ENCODE results near the gene RUFY3. TPM values are rescaled to one million over a fixed set of nuclear protein-coding genes. Genes with fewer than 3 reads are reported as not detected.
"Not testable (repeated sequence)": the region's sequence is repeated elsewhere in the genome, so short reads cannot be mapped to it uniquely, and the experiment has no call there.

Gene RUFY3
- total RNA-seq, 1 experiment from 2014 or later: 32.9 TPM

DNA sequence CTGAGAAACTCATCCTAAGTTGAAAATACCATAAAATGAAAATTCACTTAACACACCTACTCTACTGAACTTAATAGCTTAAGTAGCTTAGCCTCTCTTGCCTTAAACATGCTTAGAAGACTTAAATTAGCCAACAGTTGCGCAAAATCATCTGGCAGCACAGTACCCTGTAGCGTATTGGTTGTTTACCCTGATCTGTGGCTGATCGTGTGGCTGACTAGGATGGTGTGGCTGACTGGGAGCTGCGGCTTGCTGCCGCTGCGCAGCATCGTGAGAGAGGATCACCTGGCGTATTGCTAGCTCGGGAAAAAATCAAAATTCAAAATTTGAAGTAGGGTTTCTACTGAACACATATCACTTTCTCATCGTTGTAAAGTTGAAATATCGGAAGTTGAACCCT is 6.3 kb downstream of the RUFY3 start:
- H3K27me3 ChIP-seq (ENCODE audit: insufficient read depth, low read length): no peaks in the 10 kb centered on the region
- ChIA-PET RAD21 (ENCODE audit: low non-redundant PET in 1 of 2, low total read pairs in 2 of 2, uncharacterized antibody in 2 of 2, unreplicated experiment in 2 of 2) (no interaction called here), POLR2A (no interaction called here), CTCF (interaction anchor here (0.7 to 1.3 kb wide), 3 partner anchors 8 to 19 kb away, joined by 3 read pairs; no protein-coding TSS in a partner anchor)
- no peaks in the 10 kb centered on the region for H4K20me1 ChIP-seq (ENCODE audit: insufficient read depth)
- no peak overlapping the region for H3K9ac ChIP-seq (ENCODE audit: low read length)
- H3K36me3 ChIP-seq (ENCODE audit: control insufficient read depth in 1 of 2, insufficient read depth in 2 of 2, low read length in 2 of 2): no peaks in the 10 kb centered on the region
- DNase-seq (ENCODE audit: low read depth, low spot score): no peak
- H3K9me2 ChIP-seq (ENCODE audit: insufficient read depth): no peaks in the 10 kb centered on the region
- no TSS peak for BruUV-seq (replicated peaks)
- H3K27ac ChIP-seq (ENCODE audit: low read depth, low read length): no peak overlapping the region
- TF ChIP-seq TCF7L2 (IDR thresholded peaks at IDR 0.05; ENCODE audit: borderline replicate concordance, extremely low read depth, insufficient read depth, insufficient read length): no peak
- no peak for TF ChIP-seq ELF1 (IDR thresholded peaks at IDR 0.05; ENCODE audit: borderline replicate concordance, low read depth)
- TF ChIP-seq, protein P1, sequence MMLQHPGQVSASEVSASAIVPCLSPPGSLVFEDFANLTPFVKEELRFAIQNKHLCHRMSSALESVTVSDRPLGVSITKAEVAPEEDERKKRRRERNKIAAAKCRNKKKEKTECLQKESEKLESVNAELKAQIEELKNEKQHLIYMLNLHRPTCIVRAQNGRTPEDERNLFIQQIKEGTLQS (IDR thresholded peaks at IDR 0.05): no peak
- TF ChIP-seq EZH2phosphoT487 (IDR thresholded peaks at IDR 0.05; ENCODE audit: borderline replicate concordance): no peak
- no peak for TF ChIP-seq CBX3 (IDR thresholded peaks at IDR 0.05; ENCODE audit: low read depth)
- no peak for TF ChIP-seq SP1 (IDR thresholded peaks at IDR 0.05; ENCODE audit: low read depth)
- TF ChIP-seq, protein P2, sequence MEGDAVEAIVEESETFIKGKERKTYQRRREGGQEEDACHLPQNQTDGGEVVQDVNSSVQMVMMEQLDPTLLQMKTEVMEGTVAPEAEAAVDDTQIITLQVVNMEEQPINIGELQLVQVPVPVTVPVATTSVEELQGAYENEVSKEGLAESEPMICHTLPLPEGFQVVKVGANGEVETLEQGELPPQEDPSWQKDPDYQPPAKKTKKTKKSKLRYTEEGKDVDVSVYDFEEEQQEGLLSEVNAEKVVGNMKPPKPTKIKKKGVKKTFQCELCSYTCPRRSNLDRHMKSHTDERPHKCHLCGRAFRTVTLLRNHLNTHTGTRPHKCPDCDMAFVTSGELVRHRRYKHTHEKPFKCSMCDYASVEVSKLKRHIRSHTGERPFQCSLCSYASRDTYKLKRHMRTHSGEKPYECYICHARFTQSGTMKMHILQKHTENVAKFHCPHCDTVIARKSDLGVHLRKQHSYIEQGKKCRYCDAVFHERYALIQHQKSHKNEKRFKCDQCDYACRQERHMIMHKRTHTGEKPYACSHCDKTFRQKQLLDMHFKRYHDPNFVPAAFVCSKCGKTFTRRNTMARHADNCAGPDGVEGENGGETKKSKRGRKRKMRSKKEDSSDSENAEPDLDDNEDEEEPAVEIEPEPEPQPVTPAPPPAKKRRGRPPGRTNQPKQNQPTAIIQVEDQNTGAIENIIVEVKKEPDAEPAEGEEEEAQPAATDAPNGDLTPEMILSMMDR (IDR thresholded peaks at IDR 0.05 in 2 of 3, conservative IDR thresholded peaks at IDR 0.05 in 1 of 3; ENCODE audit: borderline replicate concordance in 1 of 3, insufficient read depth in 1 of 3, low read depth in 2 of 3, low read length in 2 of 3): no peak
- no peak for TF ChIP-seq FOSL1 (IDR thresholded peaks at IDR 0.05; ENCODE audit: low read depth)
- no peak for TF ChIP-seq JUND (IDR thresholded peaks at IDR 0.05)
- TF ChIP-seq SRF (IDR thresholded peaks at IDR 0.05; ENCODE audit: low read depth): no peak
- TF ChIP-seq CEBPB (IDR thresholded peaks at IDR 0.05; ENCODE audit: low read depth): no peak
- TF ChIP-seq ZFX (IDR thresholded peaks at IDR 0.05): no peak
- no peak for TF ChIP-seq POLR2AphosphoS5 (IDR thresholded peaks at IDR 0.05; ENCODE audit: low read depth, low read length)
- no peak for TF ChIP-seq RAD21 (IDR thresholded peaks at IDR 0.05; ENCODE audit: low read depth)
- no peak overlapping the region for H2AFZ ChIP-seq (ENCODE audit: low read depth, low read length, poor library complexity, severe bottlenecking)
- no peaks in the 10 kb centered on the region for H3K4me1 ChIP-seq (ENCODE audit: control insufficient read depth in 1 of 2, insufficient read depth in 2 of 2, low read length in 2 of 2)
- ATAC-seq: no peak
- no peak overlapping the region for H3K4me2 ChIP-seq (ENCODE audit: low read length)
- no peaks in the 10 kb centered on the region for H3K9me3 ChIP-seq (ENCODE audit: control insufficient read depth in 1 of 2, insufficient read depth in 1 of 2, low read depth in 1 of 2, low read length in 2 of 2)
- H3K4me3 ChIP-seq (replicated peaks in 1 of 2; ENCODE audit: low read depth in 1 of 2, low read length in 2 of 2): no peak overlapping the region
- intact Hi-C loops (cut with micrococcal nuclease): no loop called here
- no peaks in the 10 kb centered on the region for H3K79me2 ChIP-seq (ENCODE audit: insufficient read depth, low read length)

DNA sequence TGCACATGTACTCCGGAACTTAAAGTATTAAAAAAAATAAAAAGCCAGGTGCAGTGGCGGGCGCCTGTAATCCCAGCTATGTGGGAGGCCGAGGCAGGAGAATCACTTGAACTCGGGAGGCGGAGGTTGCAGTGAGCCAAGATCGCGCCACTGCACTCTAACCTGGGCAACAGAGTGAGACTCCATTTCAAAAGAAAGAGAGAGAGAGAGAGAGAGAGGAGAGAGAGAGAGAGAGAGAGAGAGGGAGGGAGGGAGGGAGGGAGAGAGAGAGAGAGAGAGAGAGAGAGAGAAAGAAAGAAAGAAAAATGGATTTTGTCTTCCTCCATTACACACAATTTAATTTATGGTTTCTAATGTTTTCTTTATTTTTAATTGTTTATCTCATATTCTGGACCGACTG is 11.1 kb downstream of the RUFY3 start:
- POLR2A ChIA-PET; H3K4me2 ChIP-seq (ENCODE audit: low read length); BruUV-seq (replicated peaks); H3K27ac ChIP-seq (ENCODE audit: low read depth, low read length); H3K79me2 ChIP-seq (ENCODE audit: insufficient read depth, low read length); H3K9me3 ChIP-seq (ENCODE audit: control insufficient read depth in 1 of 2, insufficient read depth in 1 of 2, low read depth in 1 of 2, low read length in 2 of 2); H3K4me3 ChIP-seq (replicated peaks in 1 of 2; ENCODE audit: low read depth in 1 of 2, low read length in 2 of 2); H3K9me2 ChIP-seq (ENCODE audit: insufficient read depth); DNase-seq (ENCODE audit: low read depth, low spot score); H3K36me3 ChIP-seq (ENCODE audit: control insufficient read depth in 1 of 2, insufficient read depth in 2 of 2, low read length in 2 of 2); H3K9ac ChIP-seq (ENCODE audit: low read length); H3K27me3 ChIP-seq (ENCODE audit: insufficient read depth, low read length); RAD21 ChIA-PET (ENCODE audit: low non-redundant PET in 1 of 2, low total read pairs in 2 of 2, uncharacterized antibody in 2 of 2, unreplicated experiment in 2 of 2); ATAC-seq; CTCF ChIA-PET; H2AFZ ChIP-seq (ENCODE audit: low read depth, low read length, poor library complexity, severe bottlenecking); H4K20me1 ChIP-seq (ENCODE audit: insufficient read depth); intact Hi-C loops (cut with micrococcal nuclease): not testable (repeated sequence)
- peaks cover 13 to 25% of the 10 kb centered on the region in 2 experiments; a peak in 3 of 4 replicates for H3K4me1 ChIP-seq (ENCODE audit: control insufficient read depth in 1 of 2, insufficient read depth in 2 of 2, low read length in 2 of 2)

All from HCT116 (cell line).